Karpas-422 (cell line): ENCODE measurements around the gene PRKAG2. TPM values are rescaled to one million over a fixed set of nuclear protein-coding genes. Genes with fewer than 3 reads are reported as not detected.

Experiments used
- DNase-seq: peaks from one replicate; pipeline ENCODE4 v3.0.0-alpha.2; 2015
- H2AFZ ChIP-seq: fragments of 200-600 bp; sonication (generic); 2 replicates; pipeline ENCODE4 v1.6.1; 2014; ENCODE audit warnings: antibody characterized with exemption, low read length, mixed read lengths
- H3K27ac ChIP-seq: fragments of 200-600 bp; sonication (generic); 2 replicates; pipeline ENCODE4 v1.5.1; 2014; ENCODE audit warnings: mild to moderate bottlenecking, low read length, moderate library complexity
- H3K27me3 ChIP-seq: fragments of 200-600 bp; sonication (generic); 2 replicates; pipeline ENCODE4 v1.6.1; 2014; ENCODE audit warnings: low read length, mixed read lengths
- H3K36me3 ChIP-seq: fragments of 200-600 bp; sonication (generic); 2 replicates; pipeline ENCODE4 v1.6.1; 2014; ENCODE audit warnings: low read length, mixed read lengths; ENCODE audit not compliant: insufficient read depth
- H3K4me1 ChIP-seq: fragments of 200-600 bp; sonication (generic); 2 replicates; pipeline ENCODE4 v1.6.1; 2014; ENCODE audit warnings: mild to moderate bottlenecking, low read length, mixed read lengths
- H3K4me2 ChIP-seq: fragments of 200-600 bp; sonication (generic); 2 replicates; pipeline ENCODE4 v1.6.1; 2014; ENCODE audit warnings: low read length, low read depth, mild to moderate bottlenecking; ENCODE audit not compliant: poor library complexity, severe bottlenecking
- H3K4me3 ChIP-seq: fragments of 200-600 bp; sonication (generic); 2 replicates; pipeline ENCODE4 v1.5.1; 2014; ENCODE audit warnings: mild to moderate bottlenecking, antibody characterized with exemption, low read length, mixed read lengths
- H3K79me2 ChIP-seq: fragments of 200-600 bp; sonication (generic); 2 replicates; pipeline ENCODE4 v1.6.1; 2014; ENCODE audit warnings: mild to moderate bottlenecking, low read length, mixed read lengths
- H3K9ac ChIP-seq: fragments of 200-600 bp; sonication (generic); 2 replicates; pipeline ENCODE4 v1.6.0; 2014; ENCODE audit warnings: low read length
- H3K9me2 ChIP-seq: fragments of 200-600 bp; sonication (generic), shearing (Covaris generic); replicated peaks from 2 replicates; pipeline ENCODE4 v1.6.0; 2014; ENCODE audit warnings: mild to moderate bottlenecking, low read length, moderate library complexity; ENCODE audit not compliant: insufficient read depth
- H3K9me3 ChIP-seq: fragments of 300-700, 200-600 bp; sonication (generic); 2 replicates; pipeline ENCODE4 v1.6.1; 2014; ENCODE audit warnings: low read length, mixed read lengths
- H4K20me1 ChIP-seq: fragments of 200-600 bp; sonication (generic); 2 replicates; pipeline ENCODE4 v1.6.1; 2014; ENCODE audit warnings: mild to moderate bottlenecking, antibody characterized with exemption, low read length, low read depth; ENCODE audit not compliant: insufficient read depth
- total RNA-seq: library from RNA; depleted of rRNA; stranded (reverse); fragments of >200 nt; shearing (Covaris generic); gene quantifications from 2 replicates; pipeline ENCODE4 v1.2.3, GENCODE V29; 2014; ENCODE audit warnings: low replicate concordance

PRKAG2 gene
- total RNA-seq, 1 experiment from 2014 or later, result 6.3 TPM

- Histone ChIP-seq H4K20me1 (peaks cover 5% of the 10 kb centered on the region; the same call in 1 of the 2 replicates), H2AFZ (no peak overlapping the region), H3K4me2 (no peak overlapping the region), H3K27ac (no peak overlapping the region), H3K79me2 (no peaks in the 10 kb centered on the region), H3K9me3 (no peaks in the 10 kb centered on the region), H3K36me3 (no peaks in the 10 kb centered on the region), H3K9ac (no peak overlapping the region), H3K4me1 (no peaks in the 10 kb centered on the region), H3K4me3 (no peak overlapping the region), H3K9me2 (no peaks in the 10 kb centered on the region), H3K27me3 (no peaks in the 10 kb centered on the region)
- no peak for DNase-seq
These were observed 273.0 kb downstream of the PRKAG2 start for GRCh38 chr7:151603951-151604350.

- Histone ChIP-seq H3K4me3 (no peak overlapping the region), H3K79me2 (no peaks in the 10 kb centered on the region)
These were observed 275.2 kb downstream of the PRKAG2 start for GRCh38 chr7:151601521-151602305.

GRCh38 chr7:151600331-151600730, 276.6 kb downstream of the PRKAG2 start:
- no peak overlapping the region for H3K4me3 ChIP-seq
- H4K20me1 ChIP-seq, result no peaks in the 10 kb centered on the region
- no peaks in the 10 kb centered on the region for H3K4me1 ChIP-seq
- no peaks in the 10 kb centered on the region for H3K79me2 ChIP-seq
- H2AFZ ChIP-seq, result no peak overlapping the region
- H3K36me3 ChIP-seq, result no peaks in the 10 kb centered on the region
- DNase-seq, result no peak
- no peak overlapping the region for H3K4me2 ChIP-seq
- H3K27ac ChIP-seq, result no peak overlapping the region
- H3K27me3 ChIP-seq, result no peaks in the 10 kb centered on the region
- H3K9me3 ChIP-seq, result no peaks in the 10 kb centered on the region
- no peak overlapping the region for H3K9ac ChIP-seq
- H3K9me2 ChIP-seq, result no peaks in the 10 kb centered on the region

More at GRCh38 chr7:151601521-151602305, 275.2 kb downstream of the PRKAG2 start:
- H3K4me1 ChIP-seq, result no peaks in the 10 kb centered on the region
- no peaks in the 10 kb centered on the region for H3K36me3 ChIP-seq
- no peaks in the 10 kb centered on the region for H3K27me3 ChIP-seq
- H3K9me3 ChIP-seq, result no peaks in the 10 kb centered on the region
- H3K9ac ChIP-seq, result no peak overlapping the region
- H4K20me1 ChIP-seq, result no peaks in the 10 kb centered on the region
- H3K4me2 ChIP-seq, result no peak overlapping the region
- DNase-seq, result no peak
- H3K27ac ChIP-seq, result no peak overlapping the region
- H2AFZ ChIP-seq, result no peak overlapping the region
- no peaks in the 10 kb centered on the region for H3K9me2 ChIP-seq

GRCh38 chr7:151599401-151600227, 277.3 kb downstream of the PRKAG2 start:
- H3K9me2 ChIP-seq, result no peaks in the 10 kb centered on the region
- H3K4me1 ChIP-seq, result no peaks in the 10 kb centered on the region
- H3K9me3 ChIP-seq, result no peaks in the 10 kb centered on the region
- H3K4me3 ChIP-seq, result no peak overlapping the region
- H3K36me3 ChIP-seq, result no peaks in the 10 kb centered on the region
- H3K27ac ChIP-seq, result no peak overlapping the region
- H3K4me2 ChIP-seq, result no peak overlapping the region
- no peak overlapping the region for H3K9ac ChIP-seq
- H3K79me2 ChIP-seq, result no peaks in the 10 kb centered on the region
- no peak overlapping the region for H2AFZ ChIP-seq
- H3K27me3 ChIP-seq, result no peaks in the 10 kb centered on the region
- H4K20me1 ChIP-seq, result no peaks in the 10 kb centered on the region
- DNase-seq, result no peak

- Histone ChIP-seq H3K4me3 (no peak overlapping the region), H3K27ac (no peak overlapping the region), H3K36me3 (no peaks in the 10 kb centered on the region), H3K4me1 (no peaks in the 10 kb centered on the region), H3K9ac (no peak overlapping the region), H3K79me2 (no peaks in the 10 kb centered on the region), H3K9me2 (no peaks in the 10 kb centered on the region), H3K9me3 (no peaks in the 10 kb centered on the region), H3K4me2 (no peak overlapping the region), H4K20me1 (no peaks in the 10 kb centered on the region), H2AFZ (no peak overlapping the region), H3K27me3 (no peaks in the 10 kb centered on the region)
- no peak for DNase-seq
These were observed 279.1 kb downstream of the PRKAG2 start for GRCh38 chr7:151597541-151598444.

GRCh38 chr7:151595702-151596350, 281.1 kb downstream of the PRKAG2 start:
- Histone ChIP-seq H4K20me1 (peaks cover 3% of the 10 kb centered on the region; the same call in 1 of the 2 replicates), H3K9me3 (no peaks in the 10 kb centered on the region), H3K4me3 (no peak overlapping the region), H3K4me2 (no peak overlapping the region), H3K9ac (no peak overlapping the region), H3K27me3 (no peaks in the 10 kb centered on the region), H2AFZ (no peak overlapping the region), H3K36me3 (no peaks in the 10 kb centered on the region), H3K4me1 (peaks cover 4% of the 10 kb centered on the region), H3K27ac (no peak overlapping the region), H3K9me2 (no peaks in the 10 kb centered on the region), H3K79me2 (no peaks in the 10 kb centered on the region)
- DNase-seq, result no peak

GRCh38 chr7:151592868-151593486, 283.9 kb downstream of the PRKAG2 start:
- no peak for DNase-seq

More at GRCh38 chr7:151592868-151593486, 283.9 kb downstream of the PRKAG2 start:
- Histone ChIP-seq H3K9me3 (no peaks in the 10 kb centered on the region), H3K4me3 (no peak overlapping the region), H3K27ac (no peak overlapping the region), H2AFZ (no peak overlapping the region), H3K4me2 (no peak overlapping the region), H3K36me3 (no peaks in the 10 kb centered on the region), H3K9ac (no peak overlapping the region), H3K9me2 (no peaks in the 10 kb centered on the region), H3K79me2 (no peaks in the 10 kb centered on the region), H3K4me1 (peaks cover 13% of the 10 kb centered on the region), H3K27me3 (no peaks in the 10 kb centered on the region), H4K20me1 (peaks cover 3% of the 10 kb centered on the region; the same call in 1 of the 2 replicates)
